GM12864 (cell line): ENCODE data around the gene TTL.

Experiments used
- DNase-seq: peaks from one replicate; pipeline ENCODE4 v3.0.0-alpha.2; 2011; ENCODE audit warnings: low read depth
- H3K4me3 ChIP-seq: 2 replicates; pipeline ENCODE4 v1.5.1; 2011; ENCODE audit warnings: mild to moderate bottlenecking, low read depth, low read length, control low read depth
- CTCF ChIP-seq: IDR thresholded peaks from 2 replicates; pipeline ENCODE4 v1.5.1; 2011; ENCODE audit warnings: low read depth, mild to moderate bottlenecking, moderate library complexity, low read length, control low read depth, inconsistent platforms; ENCODE audit errors: missing control alignments

The TTL gene

GRCh38 chr2:112472547-112473263, 9.3 kb upstream of the TTL start:
- H3K4me3 ChIP-seq = no peak overlapping the region
- no peak for DNase-seq
- TF ChIP-seq CTCF = no peak

- DNase-seq = no peak
- H3K4me3 ChIP-seq = no peak overlapping the region
- TF ChIP-seq CTCF = no peak
Observed at GRCh38 chr2:112474844-112475486, 7.0 kb upstream of the TTL start.

- no peak for TF ChIP-seq CTCF
Observed at GRCh38 chr2:112476434-112476833, 5.5 kb upstream of the TTL start.

GRCh38 chr2:112480530-112481049, 1.4 kb upstream of the TTL start:
- TF ChIP-seq CTCF = peak; percentile 37
- DNase-seq = no peak
- H3K4me3 ChIP-seq = peak overlapping the region; percentile 98

More at GRCh38 chr2:112476434-112476833, 5.5 kb upstream of the TTL start:
- no peak for DNase-seq
- no peak overlapping the region for H3K4me3 ChIP-seq

- TF ChIP-seq CTCF = peak; percentile 85
- peak overlapping the region; percentile 98 for H3K4me3 ChIP-seq
- no peak for DNase-seq
Observed at GRCh38 chr2:112481050-112481527, 867 bp upstream of the TTL start.

GRCh38 chr2:112482309-112483041, 519 bp downstream of the TTL start:
- DNase-seq = no peak
- no peak for TF ChIP-seq CTCF
- peak overlapping the region; percentile 98 for H3K4me3 ChIP-seq
